ENCODE results near the gene HSP90AA1. TPM values are rescaled to one million over a fixed set of nuclear protein-coding genes. Genes with fewer than 3 reads are reported as not detected.
"Not testable (repeated sequence)": the region's sequence is repeated elsewhere in the genome, so short reads cannot be mapped to it uniquely, and the experiment has no call there.

HSP90AA1 gene
- total RNA-seq, 4 donors from 2014 or later = 224 to 950 (median 420) TPM

DNA sequence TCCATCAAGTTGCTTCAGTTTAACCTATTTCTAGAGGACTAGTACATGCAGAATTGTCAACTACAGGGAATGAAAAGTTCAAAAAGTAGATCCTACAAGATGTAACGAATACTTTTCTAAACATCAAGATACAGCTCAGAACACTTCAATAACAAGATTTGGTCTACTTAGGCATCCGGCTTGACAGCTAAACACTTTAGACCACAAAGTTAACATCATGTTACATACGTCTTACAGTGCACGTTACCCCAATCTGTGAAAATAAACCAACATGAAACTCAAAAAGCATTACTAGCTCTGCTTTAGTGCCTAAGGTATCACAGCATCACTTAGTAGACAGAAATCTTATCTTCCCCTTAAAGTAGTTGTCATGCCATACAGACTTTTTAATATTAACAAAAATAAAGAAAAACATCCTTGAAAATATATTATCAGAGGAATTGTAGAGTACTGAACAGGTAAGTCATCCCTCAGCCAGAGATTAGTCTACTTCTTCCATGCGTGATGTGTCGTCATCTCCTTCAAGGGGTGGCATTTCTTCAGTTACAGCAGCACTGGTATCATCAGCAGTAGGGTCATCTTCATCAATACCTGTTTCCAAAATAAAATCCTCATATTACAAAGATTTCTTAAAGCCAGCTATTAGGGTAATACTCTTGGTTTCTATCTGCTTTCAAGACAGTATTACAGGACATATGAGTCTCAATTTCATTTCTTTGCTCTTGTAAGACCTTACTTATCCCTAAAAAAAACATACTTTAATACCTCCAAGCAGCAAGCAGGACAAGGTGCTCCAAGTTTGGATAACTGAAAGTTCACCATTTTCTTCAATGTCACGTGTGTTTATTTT lies 5.4 kb downstream of the HSP90AA1 start:
- 79 to 80% methylated on average over 7 of the region's 7 CpGs for WGBS, 2 donors

DNA sequence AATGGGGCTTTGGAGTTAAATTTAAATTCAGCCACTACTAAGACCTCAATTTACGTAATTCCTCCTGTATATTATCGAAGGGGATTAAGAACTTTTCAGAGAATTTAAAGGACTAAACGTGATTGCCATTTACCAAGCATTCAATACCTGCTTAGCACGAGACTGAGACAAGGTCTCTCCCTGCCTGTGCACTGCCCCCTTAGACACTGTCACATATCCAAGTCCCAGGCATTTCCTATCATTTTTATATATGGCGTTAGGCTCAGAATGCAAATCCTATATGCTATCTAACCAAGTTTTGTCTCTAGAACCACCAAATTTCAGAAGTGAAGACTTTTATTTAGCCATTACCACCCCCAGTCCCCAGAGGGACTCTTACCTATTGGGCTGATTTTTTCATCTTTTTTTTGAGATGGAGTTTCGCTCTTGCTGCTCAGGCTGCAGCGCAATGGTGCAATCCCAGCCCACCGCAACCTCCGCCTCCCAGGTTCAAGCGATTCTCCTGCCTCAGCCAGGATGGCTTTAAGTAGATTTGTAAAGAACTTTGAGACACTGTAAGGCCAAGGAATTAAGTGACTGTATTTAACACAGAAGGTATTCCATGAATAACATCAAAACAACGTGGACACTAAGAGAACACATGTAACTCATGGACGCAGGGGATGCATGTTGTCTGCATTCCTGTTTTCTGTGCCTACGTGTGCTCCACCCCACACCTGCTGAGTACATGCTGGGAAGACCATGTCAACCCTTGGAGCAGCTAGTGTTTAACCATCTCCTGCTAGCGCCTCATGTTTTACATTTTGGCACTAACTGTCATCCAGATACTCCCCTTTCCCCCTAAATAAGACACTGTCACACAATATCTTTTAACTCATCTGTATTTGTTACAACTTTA lies 6.4 kb downstream of the HSP90AA1 start:
- TF ChIP-seq, protein P1, sequence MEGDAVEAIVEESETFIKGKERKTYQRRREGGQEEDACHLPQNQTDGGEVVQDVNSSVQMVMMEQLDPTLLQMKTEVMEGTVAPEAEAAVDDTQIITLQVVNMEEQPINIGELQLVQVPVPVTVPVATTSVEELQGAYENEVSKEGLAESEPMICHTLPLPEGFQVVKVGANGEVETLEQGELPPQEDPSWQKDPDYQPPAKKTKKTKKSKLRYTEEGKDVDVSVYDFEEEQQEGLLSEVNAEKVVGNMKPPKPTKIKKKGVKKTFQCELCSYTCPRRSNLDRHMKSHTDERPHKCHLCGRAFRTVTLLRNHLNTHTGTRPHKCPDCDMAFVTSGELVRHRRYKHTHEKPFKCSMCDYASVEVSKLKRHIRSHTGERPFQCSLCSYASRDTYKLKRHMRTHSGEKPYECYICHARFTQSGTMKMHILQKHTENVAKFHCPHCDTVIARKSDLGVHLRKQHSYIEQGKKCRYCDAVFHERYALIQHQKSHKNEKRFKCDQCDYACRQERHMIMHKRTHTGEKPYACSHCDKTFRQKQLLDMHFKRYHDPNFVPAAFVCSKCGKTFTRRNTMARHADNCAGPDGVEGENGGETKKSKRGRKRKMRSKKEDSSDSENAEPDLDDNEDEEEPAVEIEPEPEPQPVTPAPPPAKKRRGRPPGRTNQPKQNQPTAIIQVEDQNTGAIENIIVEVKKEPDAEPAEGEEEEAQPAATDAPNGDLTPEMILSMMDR (IDR thresholded peaks at IDR 0.05) = no peak
- no peak for TF ChIP-seq POLR2A (IDR thresholded peaks at IDR 0.05)
- peaks cover 36 to 81% (median 38%) of the 10 kb centered on the region in 3 donors for H3K36me3 ChIP-seq
- peaks cover 10 to 40% (median 24%) of the 10 kb centered on the region in 3 donors for H3K4me1 ChIP-seq
- no peak overlapping the region for H3K27ac ChIP-seq
- DNase-seq = no peak
- H3K27me3 ChIP-seq = no peaks in the 10 kb centered on the region
- H3K9me3 ChIP-seq = no peaks in the 10 kb centered on the region
- WGBS, 2 donors = 73% methylated on average over 12 to 13 of the region's 14 CpGs
- no peak overlapping the region for H3K4me3 ChIP-seq
- intact Hi-C loops (cut with DNase I) = no loop called here

More for the DNA sequence above, 5.4 kb downstream of the HSP90AA1 start:
- Histone ChIP-seq H3K27me3 (no peaks in the 10 kb centered on the region), H3K27ac (no peak overlapping the region), H3K9me3 (no peaks in the 10 kb centered on the region), H3K4me1 (peaks cover 13 to 48% (median 25%) of the 10 kb centered on the region in 3 donors), H3K4me3 (no peak overlapping the region), H3K36me3 (peaks cover 36 to 87% (median 38%) of the 10 kb centered on the region in 3 donors)
- TF ChIP-seq, protein P1 (IDR thresholded peaks at IDR 0.05) = no peak
- TF ChIP-seq POLR2A (IDR thresholded peaks at IDR 0.05) = no peak
- DNase-seq = no peak
- intact Hi-C loops (cut with DNase I) = no loop called here

DNA sequence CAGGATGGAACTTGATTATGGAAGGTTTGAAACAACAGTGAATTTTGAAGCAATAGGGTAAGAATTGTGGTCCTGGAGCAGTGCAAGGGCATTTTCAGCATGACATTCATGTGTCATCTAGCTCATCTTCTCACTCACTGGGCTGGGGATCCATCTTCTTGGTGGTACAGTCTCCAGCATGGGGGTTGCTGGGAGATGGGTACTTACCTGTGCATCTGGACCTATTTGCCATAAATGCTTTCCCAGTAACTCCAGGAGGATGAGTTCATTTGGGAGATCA lies 7.2 kb downstream of the HSP90AA1 start:
- Histone ChIP-seq H3K27ac (no peak overlapping the region), H3K4me3 (no peak overlapping the region), H3K9me3 (no peaks in the 10 kb centered on the region), H3K27me3 (no peaks in the 10 kb centered on the region), H3K4me1 (peaks cover 7 to 32% (median 16%) of the 10 kb centered on the region in 3 donors), H3K36me3 (peaks cover 32 to 74% (median 38%) of the 10 kb centered on the region in 3 donors)
- intact Hi-C loops (cut with DNase I) = no loop called here
- TF ChIP-seq, protein P1 (IDR thresholded peaks at IDR 0.05) = no peak
- TF ChIP-seq POLR2A (IDR thresholded peaks at IDR 0.05) = no peak
- no peak for DNase-seq

DNA sequence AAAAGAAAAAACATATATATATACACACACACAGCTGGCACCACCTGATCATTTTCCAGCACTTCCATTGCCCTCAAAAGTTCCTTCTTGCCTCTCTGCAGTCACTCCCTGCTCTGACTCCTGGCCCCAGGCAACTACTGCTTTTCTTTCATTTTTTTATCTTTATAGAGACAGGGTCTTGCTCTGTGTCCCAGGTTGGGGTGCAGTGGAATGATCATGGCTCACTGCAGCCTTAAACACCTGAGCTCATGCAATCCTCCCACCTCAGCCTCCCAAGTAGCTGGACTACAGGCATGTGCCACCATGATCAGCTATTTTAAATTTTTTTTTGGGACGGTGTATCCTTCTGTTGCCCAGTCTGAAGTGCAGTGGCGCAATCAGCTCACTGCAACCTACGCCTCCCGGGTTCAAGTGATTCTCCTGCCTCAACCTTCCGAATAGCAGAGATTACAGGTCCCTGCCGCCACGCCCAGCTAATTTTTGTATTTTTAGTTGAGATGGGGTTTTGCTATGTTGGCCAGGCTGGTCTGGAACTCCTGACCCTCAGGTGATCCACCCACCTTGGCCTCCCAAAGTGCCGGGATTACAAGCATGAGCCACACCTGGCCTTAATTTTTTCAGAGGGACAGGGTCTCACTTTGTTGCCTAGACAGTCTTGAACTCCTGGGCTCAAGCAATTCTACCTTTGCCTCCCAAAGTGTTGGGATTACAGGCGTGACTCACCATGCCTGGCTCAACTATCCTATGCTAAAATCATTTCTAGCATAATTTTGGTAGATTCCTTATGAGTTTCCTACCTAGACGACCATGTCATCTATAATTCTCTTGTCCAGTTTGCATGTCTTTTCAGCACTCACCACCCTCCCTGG lies 7.8 kb downstream of the HSP90AA1 start:
- Histone ChIP-seq H3K9me3 (no peaks in the 10 kb centered on the region), H3K27ac (no peak overlapping the region), H3K36me3 (peaks cover 28 to 68% (median 35%) of the 10 kb centered on the region in 3 donors), H3K27me3 (no peaks in the 10 kb centered on the region), H3K4me3 (no peak overlapping the region), H3K4me1 (peaks cover 4 to 27% (median 12%) of the 10 kb centered on the region in 3 donors)
- intact Hi-C loops (cut with DNase I) = no loop called here
- no peak for DNase-seq
- TF ChIP-seq POLR2A (IDR thresholded peaks at IDR 0.05) = no peak
- TF ChIP-seq, protein P1 (IDR thresholded peaks at IDR 0.05) = no peak
- WGBS, 2 donors = 89 to 90% methylated on average over 10 of the region's 10 CpGs

DNA sequence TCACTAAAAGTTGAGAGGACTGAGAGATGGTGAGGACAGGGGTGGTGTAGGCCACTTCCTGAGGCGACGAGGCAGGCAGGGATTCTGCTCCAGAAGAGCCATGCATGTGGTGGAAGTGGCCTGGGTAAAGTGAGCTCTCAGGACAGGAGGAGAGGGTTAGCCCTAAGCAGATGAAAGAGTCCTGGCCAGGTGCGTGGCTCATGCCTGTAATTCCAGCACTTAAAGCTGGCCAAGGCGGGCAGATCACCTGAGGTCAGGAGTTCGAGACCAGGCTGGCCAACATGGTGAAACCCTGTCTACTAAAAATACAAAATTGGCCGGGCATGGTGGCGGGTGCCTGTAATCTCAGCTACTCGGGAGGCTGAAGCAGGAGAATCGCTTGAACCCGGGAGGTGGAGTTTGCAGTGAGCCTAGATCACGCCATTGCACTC lies 8.5 kb downstream of the HSP90AA1 start:
- DNase-seq; intact Hi-C loops (cut with DNase I); H3K27ac ChIP-seq; H3K9me3 ChIP-seq; H3K4me3 ChIP-seq; H3K27me3 ChIP-seq: not testable (repeated sequence)
- Histone ChIP-seq H3K4me1 (peaks cover 0 to 20% (median 7%) of the 10 kb centered on the region in 3 donors), H3K36me3 (peaks cover 24 to 61% (median 29%) of the 10 kb centered on the region in 3 donors)
- 88 to 93% methylated on average over 11 of the region's 11 CpGs for WGBS, 2 donors

Data from esophagus squamous epithelium (tissue), 5 donors.